Skeletal muscle tissue (tissue), 5 donors: ENCODE results near the gene KLHDC1. TPM values are rescaled to one million over a fixed set of nuclear protein-coding genes. Genes with fewer than 3 reads are reported as not detected.
"Not testable (repeated sequence)": the region's sequence is repeated elsewhere in the genome, so short reads cannot be mapped to it uniquely, and the experiment has no call there.

Experiments
- H3K27ac ChIP-seq: one replicate; pipeline ENCODE4 v1.7.0; 2013; ENCODE audit warnings: mild to moderate bottlenecking, low read depth, low read length, inconsistent platforms
- H3K27me3 ChIP-seq, 3 donors: one replicate each; pipeline ENCODE4 v1.7.0; 2013; ENCODE audit warnings: low read length in 3 of 3; ENCODE audit not compliant: control insufficient read depth in 3 of 3, insufficient read depth in 3 of 3
- H3K36me3 ChIP-seq, 3 donors: one replicate each; pipeline ENCODE4 v1.7.0; 2013; ENCODE audit warnings: low read length in 3 of 3; ENCODE audit not compliant: control insufficient read depth in 3 of 3, insufficient read depth in 3 of 3
- H3K4me1 ChIP-seq, 3 donors: one replicate each; pipeline ENCODE4 v1.7.0; 2013; ENCODE audit warnings: low read length in 3 of 3, mild to moderate bottlenecking in 3 of 3; ENCODE audit not compliant: control insufficient read depth in 3 of 3, insufficient read depth in 3 of 3
- H3K4me3 ChIP-seq, 3 donors: one replicate each; pipeline ENCODE4 v1.7.0; 2013; ENCODE audit warnings: low read length in 3 of 3
- H3K9ac ChIP-seq, 3 donors: one replicate each; pipeline ENCODE4 v1.7.0; 2013; ENCODE audit warnings: low read length in 3 of 3, mild to moderate bottlenecking in 3 of 3, moderate library complexity in 2 of 3, low read depth in 1 of 3
- H3K9me3 ChIP-seq, 3 donors: one replicate each; pipeline ENCODE4 v1.7.0; 2013; ENCODE audit warnings: low read length in 3 of 3; ENCODE audit not compliant: control insufficient read depth in 3 of 3
- small RNA-seq: library from RNA; depleted of rRNA; stranded (forward); fragments of <200 nt; gene quantifications from one replicate; pipeline ENCODE3, GENCODE V24; 2014
- total RNA-seq: library from RNA; depleted of rRNA; stranded (reverse); fragments of >200 nt; gene quantifications from one replicate; pipeline ENCODE4 v1.2.3, GENCODE V29; 2014
- donor health status: Osteomylitis.

KLHDC1 gene
- total RNA-seq, 1 donor from 2014 or later, result 20.9 TPM

GRCh38 chr14:49774106-49774505 lies 81.2 kb downstream of the KLHDC1 start:
- H3K36me3 ChIP-seq, result peaks cover 3 to 40% (median 37%) of the 10 kb centered on the region in 3 donors
- H3K4me1 ChIP-seq, result peaks cover 15 to 21% (median 17%) of the 10 kb centered on the region in 3 donors

DNA sequence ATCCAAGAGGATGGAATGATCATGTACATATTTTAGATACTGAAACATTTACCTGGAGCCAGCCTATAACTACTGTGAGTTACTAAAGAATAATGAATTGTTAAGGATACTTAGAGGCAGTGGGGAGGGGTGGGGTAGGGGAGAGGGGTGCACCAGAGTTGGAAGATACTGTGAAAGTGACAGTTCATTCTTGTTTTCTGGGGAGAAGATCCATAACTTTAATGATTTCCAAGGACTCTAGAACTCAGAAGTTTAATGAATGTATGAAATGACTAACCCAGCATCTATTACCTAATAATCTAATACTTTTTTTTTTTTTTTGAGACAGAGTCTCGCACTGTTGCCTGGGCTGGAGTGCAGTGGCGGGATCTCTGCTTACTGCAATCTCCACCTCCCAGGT lies 85.5 kb downstream of the KLHDC1 start:
- no peak overlapping the region for H3K9ac ChIP-seq
- H3K36me3 ChIP-seq, result peaks cover 30 to 76% (median 74%) of the 10 kb centered on the region in 3 donors
- H3K4me1 ChIP-seq, result no peaks in the 10 kb centered on the region
- no peak overlapping the region for H3K4me3 ChIP-seq
- no peaks in the 10 kb centered on the region for H3K27me3 ChIP-seq
- no peaks in the 10 kb centered on the region for H3K9me3 ChIP-seq
- no peak overlapping the region for H3K27ac ChIP-seq

More at GRCh38 chr14:49774106-49774505, 81.2 kb downstream of the KLHDC1 start:
- Histone ChIP-seq H3K9me3 (no peaks in the 10 kb centered on the region), H3K9ac (no peak overlapping the region), H3K27me3 (no peaks in the 10 kb centered on the region), H3K4me3 (no peak overlapping the region), H3K27ac (no peak overlapping the region)

- not testable (repeated sequence) for H3K9ac ChIP-seq, H3K27ac ChIP-seq, H3K27me3 ChIP-seq, H3K9me3 ChIP-seq, H3K4me3 ChIP-seq, H3K4me1 ChIP-seq
- H3K36me3 ChIP-seq, result peaks cover 39 to 78% (median 75%) of the 10 kb centered on the region in 3 donors
Observed at GRCh38 chr14:49781040-49781439, 88.1 kb downstream of the KLHDC1 start.

DNA sequence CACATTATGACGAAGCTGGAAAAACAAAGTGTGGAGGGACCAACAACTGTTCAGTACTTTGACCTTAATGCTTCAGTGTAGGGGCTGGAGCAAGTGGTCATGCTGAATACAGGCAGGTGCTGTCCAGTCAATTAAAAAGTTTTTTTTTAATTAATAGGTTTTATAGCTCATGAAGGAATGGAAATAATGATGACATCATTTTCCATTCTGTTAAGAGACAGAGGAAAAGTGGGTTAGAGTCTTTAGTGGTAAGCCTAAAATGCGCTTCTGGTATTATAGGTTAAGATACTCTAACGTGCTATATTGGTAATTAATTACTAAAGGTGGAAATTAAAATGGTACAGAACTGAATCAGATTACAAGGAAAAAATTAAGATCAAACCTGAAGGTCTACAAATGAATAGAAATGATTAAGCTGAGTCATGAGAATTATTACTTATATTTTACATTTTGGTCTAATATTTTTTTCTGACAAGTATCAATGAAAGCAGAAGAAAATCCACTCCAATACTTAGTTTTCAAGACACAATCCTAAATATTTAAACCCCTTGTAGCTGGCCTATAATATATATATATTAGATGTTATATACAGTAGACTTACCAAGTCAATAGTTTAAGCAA lies 90.6 kb downstream of the KLHDC1 start:
- Histone ChIP-seq H3K9me3 (no peaks in the 10 kb centered on the region), H3K4me1 (no peaks in the 10 kb centered on the region), H3K27me3 (no peaks in the 10 kb centered on the region), H3K4me3 (no peak overlapping the region), H3K27ac (no peak overlapping the region), H3K36me3 (peaks cover 54 to 80% (median 75%) of the 10 kb centered on the region in 3 donors), H3K9ac (no peak overlapping the region)

DNA sequence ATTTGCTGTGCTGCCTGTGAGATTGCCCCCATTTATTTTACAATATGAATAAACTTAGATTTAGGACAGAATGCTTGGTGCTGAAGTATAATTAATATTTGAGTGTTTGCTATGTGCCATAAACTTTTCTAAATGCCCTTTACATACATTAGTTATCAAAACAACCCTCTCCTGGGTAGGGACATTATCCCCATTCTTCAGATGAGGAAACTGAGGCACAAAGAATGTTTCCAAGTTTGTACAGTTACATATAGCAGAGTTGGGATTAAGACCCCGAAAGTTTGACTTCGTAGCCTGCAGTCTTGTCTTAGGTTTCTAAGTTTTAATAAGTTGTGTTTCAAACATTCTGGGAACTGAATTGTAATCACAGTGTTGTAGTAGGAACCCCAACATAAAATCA lies 93.4 kb downstream of the KLHDC1 start:
- H3K9me3 ChIP-seq, result no peaks in the 10 kb centered on the region
- H3K9ac ChIP-seq, result no peak overlapping the region
- no peaks in the 10 kb centered on the region for H3K4me1 ChIP-seq
- peaks cover 50 to 73% (median 61%) of the 10 kb centered on the region in 3 donors for H3K36me3 ChIP-seq
- no peaks in the 10 kb centered on the region for H3K27me3 ChIP-seq
- H3K27ac ChIP-seq, result no peak overlapping the region
- no peak overlapping the region for H3K4me3 ChIP-seq

GRCh38 chr14:49792618-49793017 lies 99.7 kb downstream of the KLHDC1 start:
- peaks cover 32 to 57% (median 43%) of the 10 kb centered on the region in 3 donors for H3K36me3 ChIP-seq
- H3K4me1 ChIP-seq, result no peaks in the 10 kb centered on the region
- no peak overlapping the region for H3K4me3 ChIP-seq
- H3K27ac ChIP-seq, result no peak overlapping the region
- H3K9me3 ChIP-seq, result no peaks in the 10 kb centered on the region
- no peaks in the 10 kb centered on the region for H3K27me3 ChIP-seq
- no peak overlapping the region for H3K9ac ChIP-seq

- Histone ChIP-seq H3K27me3 (no peaks in the 10 kb centered on the region), H3K9me3 (no peaks in the 10 kb centered on the region), H3K4me3 (no peak overlapping the region), H3K36me3 (peaks cover 36 to 64% (median 61%) of the 10 kb centered on the region in 3 donors), H3K27ac (no peak overlapping the region), H3K9ac (no peak overlapping the region), H3K4me1 (no peaks in the 10 kb centered on the region)
Observed at GRCh38 chr14:49796025-49796424, 103.1 kb downstream of the KLHDC1 start.

Small RNA genes within 50 kb of the gene (small RNA-seq; reads per million reads assigned to genes)
- gene RNU6ATAC30P, result not detected

Other genes with a start within 250 kb of the KLHDC1 start
- gene RPS29, start 106.7 kb upstream of the KLHDC1 start, total RNA-seq, result 2,999 TPM
- gene LRR1, start 94.2 kb upstream of the KLHDC1 start, total RNA-seq, result 8.4 TPM
- 243 TPM for gene RPL36AL, start 72.5 kb upstream of the KLHDC1 start, total RNA-seq
- 28.2 TPM for gene MGAT2, start 72.3 kb upstream of the KLHDC1 start, total RNA-seq
- gene DNAAF2, start 57.9 kb upstream of the KLHDC1 start, total RNA-seq, result 5.7 TPM
- gene POLE2, start 4.9 kb upstream of the KLHDC1 start, total RNA-seq, result 15.1 TPM
- 123 TPM for gene KLHDC2, start 75.0 kb downstream of the KLHDC1 start, total RNA-seq
- 46.4 TPM for gene NEMF, start 159.7 kb downstream of the KLHDC1 start, total RNA-seq
- 24.5 TPM for gene ARF6, start 200.0 kb downstream of the KLHDC1 start, total RNA-seq